Mammary epithelial cell (primary cell): ENCODE results near the gene PTGES3L.

Experiments
- CTCF ChIP-seq, 2 donors: IDR thresholded peaks in 1 of 2; conservative IDR thresholded peaks in 1 of 2; 2 replicates each; pipeline ENCODE4 v1.5.1; 2011 to 2012; ENCODE audit warnings: inconsistent platforms in 2 of 2, low read length in 2 of 2, mild to moderate bottlenecking in 2 of 2, control low read depth in 1 of 2, low read depth in 1 of 2; ENCODE audit not compliant: insufficient read depth in 1 of 2; ENCODE audit errors: extremely low read depth in 1 of 2
- EZH2 ChIP-seq: IDR thresholded peaks from 2 replicates; pipeline ENCODE4 v1.6.1; 2012; ENCODE audit warnings: low read length, inconsistent platforms, borderline replicate concordance

GRCh38 chr17:42985225-42985624 is 5.3 kb upstream of the PTGES3L start:
- no peak for TF ChIP-seq CTCF (conservative IDR thresholded peaks at IDR 0.05 in 1 of 2, IDR thresholded peaks at IDR 0.05 in 1 of 2; ENCODE audit: extremely low read depth in 1 of 2, insufficient read depth in 1 of 2, low read depth in 1 of 2, low read length in 2 of 2)
- TF ChIP-seq EZH2, result no peak
